Activated T-helper 17 cell treated with anti-CD3 and anti-CD28 coated beads, Interleukin-2, amount 50 U/mL, for 72 hours (primary cell): ENCODE results near the gene TMPRSS15. TPM values are rescaled to one million over a fixed set of nuclear protein-coding genes. Genes with fewer than 3 reads are reported as not detected.
A peak's percentile ranks its signal among the peaks of the same experiment; 100 is the strongest.

Experiments used
- ATAC-seq: fragments of 150-1000 bp; cut with Tn5 transposase; replicated peaks from 2 replicates; pipeline ENCODE4 v1.10.0; 2021; ENCODE audit warnings: mild to moderate bottlenecking, moderate library complexity
- H3K27ac Mint-ChIP-seq: one replicate; pipeline ENCODE4 v1.8.0; 2022; ENCODE audit warnings: mixed read lengths
- H3K27me3 Mint-ChIP-seq: one replicate; pipeline ENCODE4 v1.8.0; 2022; ENCODE audit warnings: mixed read lengths
- H3K36me3 Mint-ChIP-seq: one replicate; pipeline ENCODE4 v1.8.0; 2022; ENCODE audit warnings: low read depth, mild to moderate bottlenecking, mixed read lengths
- H3K4me1 Mint-ChIP-seq: one replicate; pipeline ENCODE4 v1.8.0; 2022; ENCODE audit warnings: mixed read lengths
- H3K4me3 Mint-ChIP-seq: one replicate; pipeline ENCODE4 v1.8.0; 2022; ENCODE audit warnings: mild to moderate bottlenecking, mixed read lengths
- H3K9me3 Mint-ChIP-seq: one replicate; pipeline ENCODE4 v1.8.0; 2022; ENCODE audit warnings: mixed read lengths
- total RNA-seq, 2 donors: library from RNA; stranded (reverse); gene quantifications; one replicate each; pipeline ENCODE4 v1.2.3, GENCODE V29; 2022

TMPRSS15 gene
- total RNA-seq, 2 donors from 2014 or later, result not detected

- Mint-ChIP-seq H3K27me3 (peaks cover 3% of the 10 kb centered on the region), H3K36me3 (no peaks in the 10 kb centered on the region), H3K4me3 (no peak overlapping the region), H3K9me3 (no peaks in the 10 kb centered on the region), H3K4me1 (no peaks in the 10 kb centered on the region), H3K27ac (no peak overlapping the region)
- no peak for ATAC-seq
Measured at GRCh38 chr21:18289876-18290275, 113.7 kb downstream of the TMPRSS15 start.

DNA sequence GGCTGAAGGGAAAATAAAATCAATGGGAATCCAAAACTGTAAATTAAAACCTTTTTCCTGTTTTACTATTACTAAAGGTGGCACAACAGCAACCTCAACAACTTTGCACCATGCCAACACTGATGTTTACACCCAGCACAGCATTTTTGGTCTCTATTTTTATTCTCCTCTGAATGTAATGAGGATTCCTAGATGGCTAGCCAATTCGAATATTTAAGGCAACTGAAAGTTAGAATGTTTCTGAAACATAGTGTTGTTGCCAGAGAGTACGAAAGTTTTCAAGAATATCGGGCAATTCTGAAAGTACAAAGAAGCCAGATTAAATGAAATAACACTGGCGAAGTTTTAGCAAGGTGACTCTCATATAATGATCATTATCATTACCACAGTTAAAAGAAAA, 118.2 kb downstream of the TMPRSS15 start:
- Mint-ChIP-seq H3K4me3 (no peak overlapping the region), H3K9me3 (no peaks in the 10 kb centered on the region), H3K27ac (no peak overlapping the region)

GRCh38 chr21:18275781-18276180, 127.8 kb downstream of the TMPRSS15 start:
- no peaks in the 10 kb centered on the region for H3K36me3 Mint-ChIP-seq

More for the DNA sequence above, 118.2 kb downstream of the TMPRSS15 start:
- ATAC-seq, result no peak
- Mint-ChIP-seq H3K27me3 (peaks cover 6% of the 10 kb centered on the region), H3K36me3 (no peaks in the 10 kb centered on the region), H3K4me1 (no peaks in the 10 kb centered on the region)

GRCh38 chr21:18274370-18274769, 129.2 kb downstream of the TMPRSS15 start:
- Mint-ChIP-seq H3K9me3 (no peaks in the 10 kb centered on the region), H3K27me3 (no peaks in the 10 kb centered on the region), H3K27ac (no peak overlapping the region), H3K4me3 (no peak overlapping the region), H3K4me1 (no peaks in the 10 kb centered on the region), H3K36me3 (no peaks in the 10 kb centered on the region)
- no peak for ATAC-seq

More at GRCh38 chr21:18275781-18276180, 127.8 kb downstream of the TMPRSS15 start:
- ATAC-seq, result no peak
- Mint-ChIP-seq H3K4me3 (no peak overlapping the region), H3K4me1 (no peaks in the 10 kb centered on the region), H3K27me3 (peaks cover 4% of the 10 kb centered on the region), H3K27ac (no peak overlapping the region), H3K9me3 (no peaks in the 10 kb centered on the region)

- H3K4me1 Mint-ChIP-seq, result no peaks in the 10 kb centered on the region
- no peak overlapping the region for H3K4me3 Mint-ChIP-seq
- no peak overlapping the region for H3K27ac Mint-ChIP-seq
- H3K9me3 Mint-ChIP-seq, result no peaks in the 10 kb centered on the region
- ATAC-seq, result no peak
- H3K27me3 Mint-ChIP-seq, result no peaks in the 10 kb centered on the region
- no peaks in the 10 kb centered on the region for H3K36me3 Mint-ChIP-seq
Measured at GRCh38 chr21:18273400-18273799, 130.2 kb downstream of the TMPRSS15 start.

- H3K4me1 Mint-ChIP-seq, result no peaks in the 10 kb centered on the region
- H3K9me3 Mint-ChIP-seq, result no peaks in the 10 kb centered on the region
- no peaks in the 10 kb centered on the region for H3K27me3 Mint-ChIP-seq
- H3K27ac Mint-ChIP-seq, result no peak overlapping the region
- no peak for ATAC-seq
- H3K36me3 Mint-ChIP-seq, result no peaks in the 10 kb centered on the region
- H3K4me3 Mint-ChIP-seq, result no peak overlapping the region
Measured at GRCh38 chr21:18269856-18270255, 133.7 kb downstream of the TMPRSS15 start.

- Mint-ChIP-seq H3K36me3 (no peaks in the 10 kb centered on the region), H3K4me3 (no peak overlapping the region), H3K27me3 (no peaks in the 10 kb centered on the region), H3K4me1 (no peaks in the 10 kb centered on the region), H3K9me3 (no peaks in the 10 kb centered on the region), H3K27ac (no peak overlapping the region)
- ATAC-seq, result no peak
Measured at GRCh38 chr21:18268906-18269305, 134.7 kb downstream of the TMPRSS15 start.

DNA sequence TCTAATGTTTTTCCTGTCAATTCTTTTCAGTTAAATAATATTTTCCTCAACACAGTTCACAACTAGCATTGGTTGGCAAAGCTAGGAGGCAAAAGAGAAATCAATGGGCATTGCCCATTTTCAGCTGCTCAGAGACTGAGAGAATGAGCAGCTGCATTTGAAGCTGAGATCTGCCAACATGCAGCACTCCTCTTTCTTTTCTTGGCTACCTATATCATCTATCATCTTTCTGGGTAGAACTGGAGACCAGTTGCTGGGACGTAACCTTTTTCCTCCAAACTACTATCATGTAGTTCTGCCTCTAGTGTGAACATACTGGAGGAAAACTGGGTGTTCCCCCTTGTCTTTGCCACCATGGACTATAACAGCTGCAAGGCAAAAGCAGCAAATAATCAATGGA, 136.1 kb downstream of the TMPRSS15 start:
- no peaks in the 10 kb centered on the region for H3K27me3 Mint-ChIP-seq
- no peaks in the 10 kb centered on the region for H3K9me3 Mint-ChIP-seq
- ATAC-seq, result no peak
- no peaks in the 10 kb centered on the region for H3K4me1 Mint-ChIP-seq
- H3K36me3 Mint-ChIP-seq, result no peaks in the 10 kb centered on the region
- H3K27ac Mint-ChIP-seq, result no peak overlapping the region
- no peak overlapping the region for H3K4me3 Mint-ChIP-seq

GRCh38 chr21:18265944-18266343, 137.6 kb downstream of the TMPRSS15 start:
- H3K27ac Mint-ChIP-seq, result no peak overlapping the region
- H3K27me3 Mint-ChIP-seq, result no peaks in the 10 kb centered on the region
- H3K4me1 Mint-ChIP-seq, result no peaks in the 10 kb centered on the region
- ATAC-seq, result no peak
- H3K36me3 Mint-ChIP-seq, result no peaks in the 10 kb centered on the region
- no peak overlapping the region for H3K4me3 Mint-ChIP-seq
- no peaks in the 10 kb centered on the region for H3K9me3 Mint-ChIP-seq

GRCh38 chr21:18253799-18254198, 149.8 kb downstream of the TMPRSS15 start:
- no peak for ATAC-seq
- Mint-ChIP-seq H3K4me1 (no peaks in the 10 kb centered on the region), H3K27ac (no peak overlapping the region), H3K4me3 (no peak overlapping the region), H3K9me3 (no peaks in the 10 kb centered on the region), H3K27me3 (no peaks in the 10 kb centered on the region), H3K36me3 (no peaks in the 10 kb centered on the region)

- no peak overlapping the region for H3K4me3 Mint-ChIP-seq
- no peaks in the 10 kb centered on the region for H3K9me3 Mint-ChIP-seq
- H3K36me3 Mint-ChIP-seq, result no peaks in the 10 kb centered on the region
- no peaks in the 10 kb centered on the region for H3K4me1 Mint-ChIP-seq
- no peaks in the 10 kb centered on the region for H3K27me3 Mint-ChIP-seq
- no peak for ATAC-seq
- no peak overlapping the region for H3K27ac Mint-ChIP-seq
Measured at GRCh38 chr21:18253221-18253620, 150.4 kb downstream of the TMPRSS15 start.

GRCh38 chr21:18252680-18253079, 150.9 kb downstream of the TMPRSS15 start:
- H3K27me3 Mint-ChIP-seq, result no peaks in the 10 kb centered on the region
- H3K4me3 Mint-ChIP-seq, result no peak overlapping the region
- no peaks in the 10 kb centered on the region for H3K4me1 Mint-ChIP-seq
- no peaks in the 10 kb centered on the region for H3K36me3 Mint-ChIP-seq
- H3K27ac Mint-ChIP-seq, result no peak overlapping the region
- no peak for ATAC-seq
- H3K9me3 Mint-ChIP-seq, result no peaks in the 10 kb centered on the region

GRCh38 chr21:18252256-18252655, 151.3 kb downstream of the TMPRSS15 start:
- Mint-ChIP-seq H3K27ac (no peak overlapping the region), H3K27me3 (no peaks in the 10 kb centered on the region), H3K4me1 (no peaks in the 10 kb centered on the region), H3K36me3 (no peaks in the 10 kb centered on the region), H3K9me3 (no peaks in the 10 kb centered on the region), H3K4me3 (no peak overlapping the region)
- no peak for ATAC-seq

DNA sequence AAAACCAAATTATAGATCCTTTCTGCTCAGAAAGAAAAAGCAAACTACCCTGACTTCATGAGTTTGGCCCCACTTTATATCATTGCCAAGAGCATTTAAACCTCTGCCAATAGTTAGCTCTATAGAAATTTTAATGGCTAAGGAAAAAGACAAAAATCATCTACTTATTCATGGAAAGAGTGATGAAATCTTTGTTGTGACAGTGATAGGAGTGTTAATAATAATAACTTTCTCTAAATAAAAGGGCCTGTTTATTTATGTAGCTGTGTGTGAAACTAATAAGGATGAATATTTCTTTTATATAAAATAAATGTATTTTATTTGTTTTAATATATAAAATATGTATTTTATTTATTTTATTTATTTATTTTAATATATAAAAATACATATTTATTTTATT, 152.5 kb downstream of the TMPRSS15 start:
- Mint-ChIP-seq H3K9me3 (no peaks in the 10 kb centered on the region), H3K36me3 (no peaks in the 10 kb centered on the region), H3K27ac (no peak overlapping the region), H3K4me3 (no peak overlapping the region), H3K27me3 (peaks cover 4% of the 10 kb centered on the region), H3K4me1 (no peaks in the 10 kb centered on the region)
- no peak for ATAC-seq

DNA sequence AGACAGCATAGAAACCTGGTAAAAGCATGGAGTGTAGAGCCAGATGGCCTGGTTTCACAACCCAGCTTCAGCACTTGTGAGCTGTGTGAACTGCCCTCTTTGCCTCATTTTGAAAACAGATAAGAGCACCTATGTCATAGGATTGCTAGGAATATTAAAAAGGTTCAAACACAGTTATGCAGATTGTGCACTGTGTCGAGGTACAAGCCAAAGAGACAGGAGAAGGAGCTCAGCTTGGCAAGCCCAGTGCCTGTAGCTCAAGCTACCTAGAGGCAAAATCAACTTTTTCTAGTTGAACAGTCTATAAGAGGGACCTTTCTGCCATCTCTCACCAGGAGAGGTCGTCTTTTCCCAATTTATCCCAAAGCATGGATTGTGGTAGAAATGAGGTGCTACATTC, 153.9 kb downstream of the TMPRSS15 start:
- no peaks in the 10 kb centered on the region for H3K4me1 Mint-ChIP-seq
- H3K4me3 Mint-ChIP-seq, result no peak overlapping the region
- H3K27me3 Mint-ChIP-seq, result peaks cover 10% of the 10 kb centered on the region
- no peaks in the 10 kb centered on the region for H3K36me3 Mint-ChIP-seq
- no peaks in the 10 kb centered on the region for H3K9me3 Mint-ChIP-seq
- ATAC-seq, result peak; percentile 47
- no peak overlapping the region for H3K27ac Mint-ChIP-seq

- Mint-ChIP-seq H3K4me3 (no peak overlapping the region), H3K4me1 (no peaks in the 10 kb centered on the region), H3K36me3 (no peaks in the 10 kb centered on the region), H3K27me3 (peaks cover 20% of the 10 kb centered on the region), H3K9me3 (no peaks in the 10 kb centered on the region), H3K27ac (no peak overlapping the region)
- ATAC-seq, result no peak
Measured at GRCh38 chr21:18248171-18248570, 155.4 kb downstream of the TMPRSS15 start.
